ENCODE results near the gene NSUN4. TPM values are rescaled to one million over a fixed set of nuclear protein-coding genes. Genes with fewer than 3 reads are reported as not detected.

The NSUN4 gene
- total RNA-seq, 1 donor from 2014 or later, result 32.7 TPM

GRCh38 chr1:46409063-46409372 lies 68.4 kb downstream of the NSUN4 start:
- TF ChIP-seq, protein P1, sequence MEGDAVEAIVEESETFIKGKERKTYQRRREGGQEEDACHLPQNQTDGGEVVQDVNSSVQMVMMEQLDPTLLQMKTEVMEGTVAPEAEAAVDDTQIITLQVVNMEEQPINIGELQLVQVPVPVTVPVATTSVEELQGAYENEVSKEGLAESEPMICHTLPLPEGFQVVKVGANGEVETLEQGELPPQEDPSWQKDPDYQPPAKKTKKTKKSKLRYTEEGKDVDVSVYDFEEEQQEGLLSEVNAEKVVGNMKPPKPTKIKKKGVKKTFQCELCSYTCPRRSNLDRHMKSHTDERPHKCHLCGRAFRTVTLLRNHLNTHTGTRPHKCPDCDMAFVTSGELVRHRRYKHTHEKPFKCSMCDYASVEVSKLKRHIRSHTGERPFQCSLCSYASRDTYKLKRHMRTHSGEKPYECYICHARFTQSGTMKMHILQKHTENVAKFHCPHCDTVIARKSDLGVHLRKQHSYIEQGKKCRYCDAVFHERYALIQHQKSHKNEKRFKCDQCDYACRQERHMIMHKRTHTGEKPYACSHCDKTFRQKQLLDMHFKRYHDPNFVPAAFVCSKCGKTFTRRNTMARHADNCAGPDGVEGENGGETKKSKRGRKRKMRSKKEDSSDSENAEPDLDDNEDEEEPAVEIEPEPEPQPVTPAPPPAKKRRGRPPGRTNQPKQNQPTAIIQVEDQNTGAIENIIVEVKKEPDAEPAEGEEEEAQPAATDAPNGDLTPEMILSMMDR (conservative IDR thresholded peaks at IDR 0.05), result no peak
- Mint-ChIP-seq H3K36me3 (ENCODE audit: low read depth) (no peaks in the 10 kb centered on the region), H3K4me1 (peaks cover 17% of the 10 kb centered on the region), H3K9me3 (no peaks in the 10 kb centered on the region), H3K4me3 (no peak overlapping the region), H3K27ac (ENCODE audit: unreplicated experiment) (no peak overlapping the region), H3K27me3 (ENCODE audit: low read depth) (no peaks in the 10 kb centered on the region)
- DNase-seq (ENCODE audit: low read depth, low spot score), result no peak

DNA sequence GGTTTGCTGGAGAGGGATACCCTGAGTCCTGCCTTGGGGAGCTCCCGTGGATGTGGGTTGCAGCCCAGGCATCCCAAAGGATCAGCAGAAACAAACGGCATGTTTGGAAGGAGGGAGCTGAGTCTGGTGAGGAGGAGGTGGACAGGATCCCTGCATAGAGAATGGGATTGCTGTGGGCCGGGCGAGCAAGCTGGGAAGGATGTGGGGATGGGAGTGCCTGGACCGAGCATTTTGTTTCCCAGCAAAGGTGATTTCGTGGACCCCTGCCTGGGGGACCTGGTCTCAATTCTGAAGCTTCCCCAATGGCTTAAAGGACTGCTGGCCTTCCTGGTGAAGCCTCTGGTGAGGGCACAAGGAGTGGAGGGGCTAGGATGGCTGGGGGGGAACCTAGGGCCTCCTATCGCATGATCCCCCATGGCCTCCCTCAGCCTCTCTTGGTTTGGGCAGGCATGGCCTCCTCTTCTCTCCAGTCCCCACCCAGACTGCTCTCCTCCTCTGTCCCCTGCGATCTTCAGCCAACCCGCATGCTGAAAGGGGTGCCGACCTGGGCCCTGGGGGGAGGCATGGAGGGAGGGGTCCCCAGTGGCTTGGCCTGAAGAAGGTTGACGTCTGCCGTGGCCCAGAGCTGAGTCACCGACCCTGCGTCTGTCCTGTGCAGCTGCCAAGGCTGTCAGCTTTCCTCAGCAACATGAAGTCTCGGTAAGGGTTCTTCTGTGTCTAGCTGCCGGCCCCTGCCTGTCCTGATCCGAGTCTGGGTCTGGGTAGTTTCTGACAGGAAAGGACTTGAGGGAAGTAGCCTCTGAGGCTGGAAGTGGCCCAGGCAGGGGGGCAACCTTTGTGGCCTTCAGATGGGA lies 69.8 kb downstream of the NSUN4 start:
- H3K36me3 Mint-ChIP-seq (ENCODE audit: low read depth), result no peaks in the 10 kb centered on the region
- TF ChIP-seq, protein P1 (conservative IDR thresholded peaks at IDR 0.05), result no peak
- H3K4me1 Mint-ChIP-seq, result peaks cover 17% of the 10 kb centered on the region
- no peaks in the 10 kb centered on the region for H3K9me3 Mint-ChIP-seq
- DNase-seq (ENCODE audit: low read depth, low spot score), result no peak
- H3K4me3 Mint-ChIP-seq, result no peak overlapping the region
- H3K27ac Mint-ChIP-seq (ENCODE audit: unreplicated experiment), result no peak overlapping the region
- no peaks in the 10 kb centered on the region for H3K27me3 Mint-ChIP-seq (ENCODE audit: low read depth)

GRCh38 chr1:46411010-46411405 lies 70.4 kb downstream of the NSUN4 start:
- no peak overlapping the region for H3K27ac Mint-ChIP-seq (ENCODE audit: unreplicated experiment)

More at GRCh38 chr1:46411010-46411405, 70.4 kb downstream of the NSUN4 start:
- no peak for DNase-seq (ENCODE audit: low read depth, low spot score)
- no peaks in the 10 kb centered on the region for H3K27me3 Mint-ChIP-seq (ENCODE audit: low read depth)
- H3K4me3 Mint-ChIP-seq, result no peak overlapping the region
- TF ChIP-seq, protein P1 (conservative IDR thresholded peaks at IDR 0.05), result no peak
- peaks cover 17% of the 10 kb centered on the region for H3K4me1 Mint-ChIP-seq
- H3K36me3 Mint-ChIP-seq (ENCODE audit: low read depth), result peaks cover 2% of the 10 kb centered on the region
- no peaks in the 10 kb centered on the region for H3K9me3 Mint-ChIP-seq

Other genes starting within 250 kb of the NSUN4 start
- 85.3 and 92.2 TPM in 2 replicates for gene PIK3R3, start 208.2 kb upstream of the NSUN4 start, total RNA-seq
- gene TSPAN1, start 165.7 kb upstream of the NSUN4 start, total RNA-seq, result not detected in 2 replicates
- not detected in 2 replicates for gene P3R3URF, start 164.3 kb upstream of the NSUN4 start, total RNA-seq
- 80.4 and 86.7 TPM in 2 replicates for gene POMGNT1, start 142.4 kb upstream of the NSUN4 start, total RNA-seq
- gene LURAP1, start 137.5 kb upstream of the NSUN4 start, total RNA-seq, result 6.0 and 6.2 TPM in 2 replicates
- 54.2 and 55.8 TPM in 2 replicates for gene RAD54L, start 93.0 kb upstream of the NSUN4 start, total RNA-seq
- 99.0 and 102 TPM in 2 replicates for gene LRRC41, start 37.2 kb upstream of the NSUN4 start, total RNA-seq
- 325 and 341 TPM in 2 replicates for gene UQCRH, start 37.1 kb upstream of the NSUN4 start, total RNA-seq
- 16.2 and 17.4 TPM in 2 replicates for gene FAAH, start 53.5 kb downstream of the NSUN4 start, total RNA-seq
- not detected in 2 replicates for gene DMBX1, start 149.0 kb downstream of the NSUN4 start, total RNA-seq
- not detected in 2 replicates for gene KNCN, start 210.8 kb downstream of the NSUN4 start, total RNA-seq

Measured in neural crest cell (in vitro differentiated cells).